ENCODE results near the gene SLC4A11.

- no peak for TF ChIP-seq PBX3 (IDR thresholded peaks at IDR 0.05)
- no peak for TF ChIP-seq HOXA7 (CRISPR knock-in tag; IDR thresholded peaks at IDR 0.05)
- TF ChIP-seq SREBF2 (IDR thresholded peaks at IDR 0.05), result no peak
- TF ChIP-seq KDM1A (IDR thresholded peaks at IDR 0.05; ENCODE audit: low read depth), result no peak
- TF ChIP-seq REST (IDR thresholded peaks at IDR 0.05), result no peak
Observed at GRCh38 chr20:3199206-3199605, 39.8 kb downstream of the SLC4A11 start.
